ENCODE results near the gene ROBO1.
"Not testable (repeated sequence)": the region's sequence is repeated elsewhere in the genome, so short reads cannot be mapped to it uniquely, and the experiment has no call there.

ROBO1 gene

DNA sequence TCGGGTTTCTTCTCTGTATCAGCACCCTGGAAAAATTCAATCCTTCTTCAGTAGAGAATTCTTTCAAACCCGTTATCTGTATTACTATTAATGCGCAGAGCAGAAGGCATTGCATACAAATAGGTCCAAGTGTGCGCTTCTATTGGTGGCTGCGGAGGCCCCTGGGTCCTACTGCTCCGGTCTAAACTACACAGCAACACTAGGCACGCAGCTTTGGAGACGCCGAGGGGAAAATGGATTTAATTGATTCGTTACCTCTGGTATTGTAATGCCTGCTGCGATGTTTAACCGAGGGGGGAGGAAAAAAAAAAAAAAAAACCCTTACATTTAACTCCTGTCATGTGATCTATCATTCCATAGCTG lies at the start of gene ROBO1:
Gene ROBO1, minus strand, starts transcription at position 94 of the 363 bp plus-strand sequence.
- no peak for DNase-seq (ENCODE audit: low read depth in 2 of 3, low spot score in 2 of 3)

DNA sequence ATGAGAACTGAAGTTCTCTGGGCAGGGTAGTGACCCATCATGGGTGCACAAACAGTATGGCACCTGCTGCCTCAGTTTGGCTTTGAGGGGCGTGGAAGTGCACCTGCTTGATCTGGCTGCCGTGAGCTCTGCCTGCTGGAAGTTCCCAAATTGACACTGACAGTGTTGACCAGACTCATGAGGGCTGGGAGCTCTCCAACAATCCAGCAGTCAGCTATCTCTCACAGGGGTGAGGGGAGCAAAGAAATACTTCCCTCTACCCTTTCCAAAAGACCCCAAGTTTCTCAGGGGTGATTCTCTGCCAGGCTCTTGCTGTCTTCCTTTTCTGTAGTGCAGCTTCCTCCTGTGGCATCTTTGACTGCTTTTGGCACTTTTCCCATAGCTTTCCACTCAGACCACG lies 49.4 kb upstream of the ROBO1 start:
- DNase-seq (ENCODE audit: low read depth in 2 of 3, low spot score in 2 of 3), result no peak

DNA sequence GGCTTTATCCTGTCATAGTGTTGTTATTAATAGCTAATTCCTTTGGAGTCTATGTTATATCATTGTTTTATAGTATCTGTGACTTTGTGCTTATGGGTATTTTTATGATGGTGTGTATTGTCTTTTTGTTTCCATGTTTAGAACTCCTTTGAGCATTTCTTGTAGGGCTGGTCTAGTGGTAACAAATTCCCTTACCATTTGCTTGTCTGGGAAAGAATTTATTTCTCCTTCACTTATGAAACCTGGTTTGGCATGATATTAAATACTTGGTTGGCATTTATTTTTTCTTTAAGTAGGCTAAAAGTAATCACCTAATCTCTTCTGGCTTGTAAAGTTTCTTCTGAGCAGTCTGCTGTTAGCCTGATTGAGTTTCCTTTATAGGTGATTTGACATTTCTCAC lies 47.7 kb upstream of the ROBO1 start:
- no peak for DNase-seq (ENCODE audit: low read depth in 2 of 3, low spot score in 2 of 3)

DNA sequence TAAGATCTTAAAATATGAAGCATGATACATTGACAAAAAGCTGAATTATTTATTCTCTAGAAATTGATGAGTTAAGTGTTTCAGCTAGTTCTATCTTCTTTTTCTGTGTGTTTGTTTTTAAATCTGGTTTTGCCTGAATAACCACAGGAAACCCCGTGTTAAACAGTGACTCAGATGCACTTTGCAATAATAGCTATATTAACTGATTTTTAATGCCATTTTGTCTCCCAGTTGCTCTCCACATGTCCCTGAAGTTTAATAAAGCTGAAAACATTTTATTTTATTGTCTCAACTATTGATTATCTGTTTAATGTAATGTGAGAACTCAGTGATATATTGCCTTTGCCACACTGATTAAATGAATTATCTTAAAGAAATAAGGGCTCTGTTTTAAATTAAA lies 42.8 kb upstream of the ROBO1 start:
- DNase-seq (ENCODE audit: low read depth in 2 of 3, low spot score in 2 of 3), result no peak

DNA sequence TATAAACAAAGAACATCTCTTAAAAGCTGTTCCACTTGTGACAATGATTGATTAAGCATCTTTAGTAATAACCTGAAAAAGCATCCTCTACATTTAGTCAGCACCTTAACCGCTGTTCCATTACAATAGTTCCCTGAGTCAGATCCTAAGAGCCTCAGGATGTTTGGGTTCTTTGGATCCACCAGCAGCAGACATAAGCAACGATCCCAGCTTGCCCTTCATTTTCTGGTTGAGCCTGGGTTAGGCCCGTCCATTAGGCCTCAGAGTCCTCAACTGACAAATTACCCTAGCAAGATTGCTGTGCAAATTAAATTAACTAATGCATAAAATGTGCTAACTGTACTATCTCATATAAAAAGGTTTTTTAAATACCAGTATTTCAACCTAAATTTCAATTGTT lies 42.3 kb upstream of the ROBO1 start:
- DNase-seq (ENCODE audit: low read depth in 2 of 3, low spot score in 2 of 3), result no peak

DNA sequence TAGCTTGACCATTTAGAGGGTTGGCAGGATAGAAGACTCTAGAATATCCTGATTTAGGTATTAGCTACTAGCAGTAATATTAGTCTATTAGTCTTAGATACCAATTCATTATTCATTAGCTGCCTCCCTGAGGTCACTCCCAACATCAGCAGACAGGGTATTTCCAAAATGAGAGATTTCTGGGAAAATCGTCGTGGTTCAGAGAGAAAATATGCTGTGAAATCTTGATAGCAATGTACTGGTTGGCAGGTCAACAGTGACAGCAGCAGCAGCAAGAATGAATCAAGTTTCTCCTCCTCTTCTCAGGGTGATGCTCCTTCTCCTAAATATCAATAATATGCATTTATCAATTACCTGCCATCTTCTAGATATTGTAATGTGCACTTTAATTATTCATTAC lies 41.3 kb upstream of the ROBO1 start:
- DNase-seq (ENCODE audit: low read depth in 2 of 3, low spot score in 2 of 3), result no peak

DNA sequence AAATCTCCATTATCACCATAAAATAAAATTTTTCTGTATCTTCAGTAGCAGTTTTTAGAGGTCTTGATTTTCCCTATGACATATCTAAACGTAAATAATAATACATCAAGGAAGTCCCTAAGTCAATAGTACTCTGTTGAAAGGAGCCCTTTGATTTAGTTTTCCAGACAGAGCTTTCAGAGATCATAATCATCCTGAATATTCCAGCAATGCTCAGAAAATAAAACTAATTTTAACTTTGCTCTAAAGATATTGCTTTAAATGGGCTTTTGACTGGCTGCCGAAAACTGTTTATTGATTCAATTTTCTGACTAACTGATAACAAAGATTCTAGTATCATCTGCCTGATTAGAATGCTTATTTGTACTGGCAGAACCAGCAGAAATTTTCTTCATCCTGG lies 40.7 kb upstream of the ROBO1 start:
- no peak for DNase-seq (ENCODE audit: low read depth in 2 of 3, low spot score in 2 of 3)

DNA sequence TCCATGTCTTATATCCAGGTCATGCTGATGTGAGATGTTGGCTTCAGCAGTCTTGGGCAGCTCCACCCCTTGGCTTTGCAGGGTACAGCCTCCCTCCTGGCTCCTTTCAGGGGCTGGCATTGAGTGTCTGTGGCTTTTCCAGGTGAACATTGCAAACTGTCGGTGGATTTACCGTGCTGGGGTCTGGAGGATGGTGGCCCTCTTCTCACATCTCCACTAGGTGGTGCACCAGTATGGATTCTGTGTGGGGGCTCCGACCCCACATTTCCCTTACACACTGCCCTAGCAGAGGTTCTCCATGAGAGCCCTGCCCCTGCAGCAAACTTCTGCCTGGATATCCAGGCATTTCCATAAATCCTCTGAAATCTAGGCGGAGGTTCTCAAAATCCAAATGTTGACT lies 22.4 kb upstream of the ROBO1 start:
- DNase-seq (ENCODE audit: low read depth in 2 of 3, low spot score in 2 of 3), result not testable (repeated sequence)

DNA sequence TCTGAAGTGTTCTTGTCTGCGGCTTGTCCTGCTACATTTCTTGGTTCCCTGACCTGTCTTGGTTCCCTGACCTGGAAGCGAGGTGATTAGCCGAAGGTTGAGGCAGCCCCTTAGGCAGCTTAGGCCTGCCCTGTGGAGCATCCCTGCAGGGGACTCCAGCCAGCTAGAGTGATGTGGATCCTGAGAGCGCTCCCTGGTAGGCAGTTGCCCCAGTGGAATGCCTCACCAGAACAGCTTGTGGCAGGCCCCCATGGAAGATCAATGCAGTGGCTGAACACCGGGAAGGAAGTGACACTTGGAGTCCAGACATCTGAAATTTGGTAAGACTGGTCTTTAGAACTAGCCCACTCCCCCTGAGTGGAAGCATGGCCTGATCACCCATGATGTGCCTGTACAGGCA lies 5.5 kb upstream of the ROBO1 start:
- no peak for DNase-seq (ENCODE audit: low read depth in 2 of 3, low spot score in 2 of 3)

DNA sequence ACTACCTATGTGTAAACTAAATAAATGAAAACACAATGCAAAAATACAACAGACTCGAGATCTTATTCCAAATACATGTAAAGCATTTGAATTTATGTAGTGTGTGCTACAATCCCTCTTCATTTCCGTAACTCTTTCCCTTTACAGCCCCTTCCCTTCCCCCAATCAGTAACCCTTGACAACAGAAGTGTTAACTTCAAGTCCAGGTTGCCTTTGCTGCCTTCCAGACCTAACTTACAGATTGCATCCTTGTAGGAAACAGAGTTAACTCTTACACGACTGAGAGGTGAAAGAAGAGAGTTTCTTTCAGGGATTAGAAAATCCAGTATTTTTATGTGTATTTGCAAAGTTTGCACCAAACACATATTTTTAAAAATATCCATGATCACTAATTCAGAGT lies 1.4 kb upstream of the ROBO1 start:
- DNase-seq (ENCODE audit: low read depth in 2 of 3, low spot score in 2 of 3), result no peak

DNA sequence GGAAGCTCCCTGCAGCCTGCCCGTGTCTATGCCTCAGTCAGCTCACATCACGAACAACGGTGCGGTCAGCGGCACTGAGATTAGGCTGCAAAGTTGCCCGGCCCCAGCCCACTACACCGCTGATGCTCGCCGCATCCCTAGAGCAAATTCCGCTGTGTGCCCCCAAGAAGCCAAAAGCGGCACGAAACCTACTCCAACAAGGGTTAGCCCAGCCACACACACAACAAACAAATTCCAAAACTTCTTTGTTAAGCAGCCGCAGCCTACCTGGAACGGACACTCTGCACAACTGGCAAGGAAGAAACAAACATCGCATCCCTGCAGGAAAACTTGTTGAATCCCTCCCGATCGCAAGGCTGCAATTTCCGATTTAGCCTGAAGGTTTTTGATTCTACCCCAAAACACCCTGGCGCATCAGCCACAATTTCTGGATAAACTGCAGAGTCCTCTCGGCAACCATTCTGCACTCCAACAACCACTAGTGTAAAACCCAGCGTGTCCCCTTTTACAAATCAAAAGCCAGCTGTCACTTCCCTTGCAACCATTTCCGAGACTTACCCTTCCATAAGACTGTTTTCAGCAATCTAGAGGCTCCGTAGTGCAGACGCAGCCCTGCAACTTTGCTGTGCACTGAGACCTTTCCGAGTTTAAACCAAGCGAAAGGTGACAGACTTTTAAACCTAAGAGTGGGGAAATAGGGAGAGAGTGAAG lies 449 bp downstream of the ROBO1 start:
- DNase-seq (ENCODE audit: low read depth in 2 of 3, low spot score in 2 of 3), result no peak

DNA sequence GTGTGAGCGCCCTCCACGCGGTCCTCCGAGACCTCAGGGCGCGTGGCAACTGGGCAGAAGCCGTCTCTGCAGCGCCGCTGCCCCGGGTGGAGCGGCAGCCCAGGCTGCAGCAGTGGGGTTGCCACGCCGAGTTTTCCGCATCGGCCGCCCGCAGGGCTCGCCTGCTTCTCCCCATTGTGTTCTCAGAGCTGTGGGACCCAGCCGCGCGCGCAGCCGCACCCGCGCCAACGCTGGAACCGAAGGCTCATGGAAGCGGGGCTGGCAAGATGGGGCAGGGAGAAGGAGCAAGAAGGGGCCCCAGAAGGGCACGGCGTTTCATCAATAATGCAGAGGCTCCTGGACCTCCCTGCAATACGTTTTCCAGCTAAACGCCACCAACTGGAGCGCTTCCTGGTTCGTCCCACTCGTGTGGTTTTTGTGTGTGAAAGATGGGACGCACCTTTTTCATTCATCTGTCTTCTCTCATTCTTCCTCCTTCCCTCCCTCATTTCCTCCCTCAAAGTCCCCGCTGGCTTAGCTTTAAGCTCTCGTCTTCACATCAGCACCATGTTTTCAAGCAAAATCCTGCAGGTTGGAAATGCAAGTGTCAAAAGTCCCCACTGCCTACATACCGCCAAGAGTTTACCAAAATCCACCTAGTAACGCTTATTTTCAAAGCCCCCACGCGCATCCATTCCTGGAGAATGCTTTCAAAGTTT lies 1.2 kb downstream of the ROBO1 start:
- DNase-seq (ENCODE audit: low read depth in 2 of 3, low spot score in 2 of 3), result no peak

DNA sequence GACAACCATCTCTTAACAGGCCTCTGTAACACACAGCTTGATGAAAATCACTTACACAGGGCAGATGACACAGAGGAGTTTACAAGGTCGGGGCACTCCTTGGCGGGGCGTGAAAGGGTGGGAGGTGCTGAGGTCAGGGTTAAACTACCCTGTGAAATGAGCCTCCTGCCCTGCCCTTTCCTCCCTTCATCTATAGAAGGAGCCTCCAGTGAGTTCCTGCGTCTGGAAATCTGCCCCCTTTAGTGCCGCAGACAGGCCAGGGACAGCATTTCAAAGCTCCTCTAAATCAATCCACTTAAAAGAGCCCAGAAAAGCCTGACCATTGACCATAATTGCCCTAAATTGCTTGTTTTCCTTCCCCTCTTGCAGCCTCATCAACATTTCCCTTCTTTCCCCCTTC lies 1.9 kb downstream of the ROBO1 start:
- no peak for DNase-seq (ENCODE audit: low read depth in 2 of 3, low spot score in 2 of 3)

DNA sequence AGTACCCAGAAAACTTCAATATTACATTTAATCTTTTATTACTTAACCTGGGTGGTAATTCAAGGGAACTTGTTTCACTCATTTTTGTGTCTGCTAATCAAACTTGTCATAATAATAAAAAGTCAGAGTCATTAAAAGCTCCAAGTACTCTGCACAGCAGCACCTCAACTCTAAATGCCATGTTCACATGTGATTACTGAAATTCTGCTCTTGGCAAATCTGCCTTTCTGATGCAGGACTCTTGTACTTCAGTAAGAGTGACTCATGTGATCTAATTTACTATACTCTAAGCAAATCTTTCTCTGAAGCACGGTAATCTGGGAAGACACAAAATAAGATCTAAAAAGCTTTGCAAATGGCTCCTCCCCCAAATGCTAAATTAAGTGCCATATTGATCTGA lies 6.4 kb downstream of the ROBO1 start:
- no peak for DNase-seq (ENCODE audit: low read depth in 2 of 3, low spot score in 2 of 3)

DNA sequence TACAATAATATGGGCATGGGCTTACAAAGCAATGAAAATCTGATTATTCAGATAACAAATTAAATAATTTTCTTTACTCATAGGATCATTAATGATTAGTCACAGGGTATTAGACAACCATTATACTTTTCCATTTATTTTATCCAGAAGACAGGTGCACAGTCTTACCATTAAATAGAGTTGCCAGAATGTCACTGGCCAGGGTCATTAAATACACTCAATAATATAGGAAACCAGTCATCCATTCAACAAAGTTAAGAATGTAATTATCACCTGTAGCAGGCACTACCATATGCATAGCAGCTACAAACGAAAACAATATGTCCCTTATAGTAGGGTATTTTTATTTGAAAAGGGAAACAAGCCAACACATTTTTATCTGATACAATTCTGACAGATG lies 16.1 kb downstream of the ROBO1 start:
- DNase-seq (ENCODE audit: low read depth in 2 of 3, low spot score in 2 of 3), result no peak

DNA sequence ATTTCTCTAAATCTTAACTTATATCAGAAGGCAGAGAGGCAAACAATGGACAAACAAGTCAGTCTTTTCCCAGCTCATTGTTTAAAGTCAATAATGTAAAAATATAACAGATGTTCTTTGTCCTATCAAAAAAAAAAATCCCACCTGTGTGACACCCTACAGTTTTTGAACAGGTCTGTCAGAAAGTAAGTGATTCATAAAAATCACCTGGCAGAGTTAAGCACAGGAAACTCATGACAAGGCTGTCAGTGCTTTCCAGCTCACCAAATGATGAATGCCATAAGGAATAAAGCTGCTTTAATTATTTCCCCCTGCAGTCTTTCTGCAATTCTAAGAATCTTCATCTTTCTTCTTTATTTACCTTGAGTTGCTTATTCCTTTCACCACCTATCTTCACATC lies 30.3 kb downstream of the ROBO1 start:
- DNase-seq (ENCODE audit: low read depth in 2 of 3, low spot score in 2 of 3), result no peak

DNA sequence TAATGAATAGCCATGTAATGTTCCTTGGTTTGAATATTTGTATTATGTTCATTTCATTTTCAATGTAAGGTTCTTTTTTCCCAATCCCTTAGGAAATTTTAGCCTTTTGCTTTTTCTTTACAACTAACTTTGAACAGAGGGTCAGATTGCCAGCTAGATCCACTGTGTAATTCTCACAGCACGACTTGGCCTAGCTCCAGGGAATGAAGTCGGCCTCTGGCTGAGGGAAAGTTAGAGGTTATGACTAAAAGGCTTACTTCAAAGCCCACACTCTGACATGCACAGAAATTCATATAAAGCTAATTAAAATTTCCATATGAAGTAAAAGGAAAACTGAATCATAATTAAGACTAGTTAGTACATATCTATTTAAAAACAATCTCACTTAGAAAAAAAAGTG lies 38.7 kb downstream of the ROBO1 start:
- no peak for DNase-seq (ENCODE audit: low read depth in 2 of 3, low spot score in 2 of 3)

DNA sequence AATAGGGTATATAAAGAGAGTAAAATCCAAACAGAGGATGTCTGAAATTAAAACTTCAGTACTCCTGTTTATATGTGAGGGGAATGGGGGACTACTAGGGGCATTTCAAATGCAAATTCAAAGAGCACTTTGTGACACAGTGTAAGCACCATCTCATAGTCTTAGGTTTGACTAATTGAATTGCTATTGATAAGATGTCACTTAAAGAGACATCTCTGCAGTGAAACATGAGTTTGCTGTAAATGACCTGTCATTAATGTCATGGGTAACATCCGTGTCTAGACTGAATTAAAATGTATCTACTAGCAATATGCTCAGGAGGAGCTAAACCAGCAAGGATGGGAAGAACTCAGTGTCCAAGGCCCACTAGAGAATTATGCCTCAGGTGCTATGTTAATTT lies 41.0 kb downstream of the ROBO1 start:
- no peak for DNase-seq (ENCODE audit: low read depth in 2 of 3, low spot score in 2 of 3)

DNA sequence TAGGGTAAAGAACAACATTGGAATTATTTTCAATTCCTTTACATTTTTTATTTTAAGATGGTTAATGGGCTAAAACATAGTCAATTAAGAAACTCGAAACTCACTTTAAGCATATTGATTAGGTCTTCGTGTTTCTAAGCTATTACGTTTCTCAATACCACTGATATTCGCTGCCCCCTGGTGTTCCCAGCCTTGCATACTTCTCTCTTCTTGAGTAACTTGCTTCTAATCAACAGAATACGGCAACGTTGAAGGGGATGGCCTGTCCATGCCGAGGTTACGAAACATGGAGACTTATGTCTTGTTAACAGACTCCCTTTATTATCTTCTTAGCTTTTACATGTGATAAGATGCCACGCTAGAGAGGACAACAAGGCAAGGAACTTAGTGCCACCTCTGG lies 43.6 kb downstream of the ROBO1 start:
- DNase-seq (ENCODE audit: low read depth in 2 of 3, low spot score in 2 of 3), result no peak

DNA sequence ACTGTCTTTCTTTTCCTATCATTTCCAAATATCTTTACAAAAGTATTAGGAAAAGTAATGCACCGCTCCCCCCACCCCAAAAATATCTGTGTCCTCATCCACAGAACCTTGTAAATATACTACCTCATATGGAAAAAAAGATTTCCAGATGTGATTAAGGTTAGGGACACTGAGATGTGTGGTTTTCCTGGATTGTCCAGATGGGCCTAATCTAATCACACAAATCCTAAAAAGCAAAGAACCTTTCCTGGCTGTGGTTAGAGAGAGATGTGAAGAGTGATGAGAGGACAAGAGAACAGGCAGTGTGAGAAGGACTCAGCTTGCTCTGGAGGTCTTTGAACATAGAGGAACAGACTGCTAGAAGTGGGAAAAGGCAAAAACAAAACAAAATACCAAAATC lies 77.7 kb downstream of the ROBO1 start:
- DNase-seq (ENCODE audit: low read depth in 2 of 3, low spot score in 2 of 3), result no peak

DNA sequence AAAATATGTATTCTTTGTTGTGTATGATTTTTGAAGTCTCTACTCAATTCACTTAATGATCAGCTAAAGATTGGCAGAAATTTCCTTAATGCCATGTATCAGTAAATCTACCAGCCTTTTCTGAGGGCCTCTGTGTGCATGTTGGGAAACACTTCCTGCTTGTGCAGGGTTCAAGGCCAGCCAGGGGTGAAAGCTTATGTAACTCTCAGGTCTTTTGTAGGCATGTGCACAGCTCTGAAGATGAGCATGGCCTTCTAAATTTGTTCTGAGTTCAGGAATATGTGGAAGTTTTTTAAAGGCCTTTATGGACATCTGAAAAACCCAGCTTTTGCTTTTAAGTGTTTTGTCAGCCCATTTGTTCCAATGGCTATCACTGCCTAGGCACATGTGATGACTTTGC lies 82.7 kb downstream of the ROBO1 start:
- no peak for DNase-seq (ENCODE audit: low read depth in 2 of 3, low spot score in 2 of 3)

DNA sequence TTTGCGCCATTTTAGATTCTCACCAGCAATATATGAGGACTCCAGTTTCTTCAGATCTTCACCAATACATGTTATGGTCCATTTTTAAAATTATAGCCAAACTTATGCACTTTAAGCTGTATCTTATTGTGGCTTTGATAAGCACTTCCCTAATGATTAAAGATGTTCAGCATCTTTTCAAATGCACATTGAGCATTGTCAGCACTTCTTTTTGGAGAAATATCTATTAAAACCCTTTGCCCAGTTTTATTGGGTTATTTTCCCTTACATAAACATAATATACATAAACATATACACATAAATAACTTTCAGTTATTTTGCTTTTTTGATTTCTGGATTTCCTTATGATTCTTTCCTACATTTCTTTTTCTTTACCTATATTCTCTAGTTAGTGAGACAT lies 83.8 kb downstream of the ROBO1 start:
- DNase-seq (ENCODE audit: low read depth in 2 of 3, low spot score in 2 of 3), result no peak

DNA sequence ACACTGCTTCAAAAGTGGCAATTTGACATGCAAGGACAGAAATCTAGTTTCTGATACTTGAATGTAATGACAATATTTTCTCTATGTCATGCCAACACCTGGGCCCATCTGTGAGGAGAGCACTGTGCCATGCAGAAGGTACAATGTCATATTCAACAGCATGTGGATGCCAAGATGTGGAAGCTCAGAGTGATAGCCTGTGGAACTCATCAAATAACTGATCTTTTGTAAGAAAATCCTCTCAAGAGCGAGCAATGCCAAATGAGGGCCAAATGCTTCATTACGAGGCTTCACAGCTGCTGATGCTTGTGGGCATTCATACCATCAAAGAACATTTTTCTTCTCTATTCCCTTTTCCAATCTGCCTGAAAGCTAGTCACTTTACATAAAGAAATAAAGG lies 95.1 kb downstream of the ROBO1 start:
- no peak for DNase-seq (ENCODE audit: low read depth in 2 of 3, low spot score in 2 of 3)

All from activated CD8-positive, alpha-beta memory T cell treated with anti-CD3 and anti-CD28 coated beads for 48 hours (primary cell).